ENCODE data around the gene ZDHHC14.

ZDHHC14 gene

DNA sequence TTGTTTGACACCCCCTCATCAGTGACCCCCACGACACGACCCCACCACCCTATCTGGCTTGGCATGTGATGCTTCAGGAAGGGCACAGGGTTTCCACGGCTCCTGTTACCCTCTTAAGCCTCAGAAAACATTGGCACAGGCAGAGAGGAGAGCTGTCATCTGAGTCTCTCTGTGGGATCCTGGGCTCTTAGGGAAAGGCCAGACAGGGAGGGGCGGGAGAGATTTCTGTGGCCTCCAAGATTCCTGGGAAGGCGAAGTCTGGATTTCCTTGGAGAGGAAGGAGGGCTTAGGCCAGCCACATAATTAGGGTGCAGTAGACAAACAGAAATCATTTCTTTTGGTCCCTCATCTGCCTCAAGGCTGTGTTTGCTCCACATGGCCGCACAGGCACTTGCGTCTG, 250.4 kb downstream of the ZDHHC14 start:
- H3K4me3 ChIP-seq (replicated peaks; ENCODE audit: insufficient read depth, low read length): no peak overlapping the region
- no peak overlapping the region for H3K27ac ChIP-seq (replicated peaks)
- no peaks in the 10 kb centered on the region for H3K27me3 ChIP-seq (ENCODE audit: insufficient read depth, poor library complexity, severe bottlenecking)
- DNase-seq (ENCODE audit: low read depth in 1 of 2, low spot score in 1 of 2): no peak
- TF ChIP-seq POLR2AphosphoS5 (IDR thresholded peaks at IDR 0.05; ENCODE audit: low read depth) (no peak), GABPA (IDR thresholded peaks at IDR 0.05; ENCODE audit: low read depth) (no peak), SPI1 (IDR thresholded peaks at IDR 0.05; ENCODE audit: borderline replicate concordance, low read depth) (no peak)
- TF ChIP-seq, protein P1, sequence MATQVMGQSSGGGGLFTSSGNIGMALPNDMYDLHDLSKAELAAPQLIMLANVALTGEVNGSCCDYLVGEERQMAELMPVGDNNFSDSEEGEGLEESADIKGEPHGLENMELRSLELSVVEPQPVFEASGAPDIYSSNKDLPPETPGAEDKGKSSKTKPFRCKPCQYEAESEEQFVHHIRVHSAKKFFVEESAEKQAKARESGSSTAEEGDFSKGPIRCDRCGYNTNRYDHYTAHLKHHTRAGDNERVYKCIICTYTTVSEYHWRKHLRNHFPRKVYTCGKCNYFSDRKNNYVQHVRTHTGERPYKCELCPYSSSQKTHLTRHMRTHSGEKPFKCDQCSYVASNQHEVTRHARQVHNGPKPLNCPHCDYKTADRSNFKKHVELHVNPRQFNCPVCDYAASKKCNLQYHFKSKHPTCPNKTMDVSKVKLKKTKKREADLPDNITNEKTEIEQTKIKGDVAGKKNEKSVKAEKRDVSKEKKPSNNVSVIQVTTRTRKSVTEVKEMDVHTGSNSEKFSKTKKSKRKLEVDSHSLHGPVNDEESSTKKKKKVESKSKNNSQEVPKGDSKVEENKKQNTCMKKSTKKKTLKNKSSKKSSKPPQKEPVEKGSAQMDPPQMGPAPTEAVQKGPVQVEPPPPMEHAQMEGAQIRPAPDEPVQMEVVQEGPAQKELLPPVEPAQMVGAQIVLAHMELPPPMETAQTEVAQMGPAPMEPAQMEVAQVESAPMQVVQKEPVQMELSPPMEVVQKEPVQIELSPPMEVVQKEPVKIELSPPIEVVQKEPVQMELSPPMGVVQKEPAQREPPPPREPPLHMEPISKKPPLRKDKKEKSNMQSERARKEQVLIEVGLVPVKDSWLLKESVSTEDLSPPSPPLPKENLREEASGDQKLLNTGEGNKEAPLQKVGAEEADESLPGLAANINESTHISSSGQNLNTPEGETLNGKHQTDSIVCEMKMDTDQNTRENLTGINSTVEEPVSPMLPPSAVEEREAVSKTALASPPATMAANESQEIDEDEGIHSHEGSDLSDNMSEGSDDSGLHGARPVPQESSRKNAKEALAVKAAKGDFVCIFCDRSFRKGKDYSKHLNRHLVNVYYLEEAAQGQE (IDR thresholded peaks at IDR 0.05; ENCODE audit: insufficient replicate concordance, low read depth): no peak
- TF ChIP-seq, protein P2, sequence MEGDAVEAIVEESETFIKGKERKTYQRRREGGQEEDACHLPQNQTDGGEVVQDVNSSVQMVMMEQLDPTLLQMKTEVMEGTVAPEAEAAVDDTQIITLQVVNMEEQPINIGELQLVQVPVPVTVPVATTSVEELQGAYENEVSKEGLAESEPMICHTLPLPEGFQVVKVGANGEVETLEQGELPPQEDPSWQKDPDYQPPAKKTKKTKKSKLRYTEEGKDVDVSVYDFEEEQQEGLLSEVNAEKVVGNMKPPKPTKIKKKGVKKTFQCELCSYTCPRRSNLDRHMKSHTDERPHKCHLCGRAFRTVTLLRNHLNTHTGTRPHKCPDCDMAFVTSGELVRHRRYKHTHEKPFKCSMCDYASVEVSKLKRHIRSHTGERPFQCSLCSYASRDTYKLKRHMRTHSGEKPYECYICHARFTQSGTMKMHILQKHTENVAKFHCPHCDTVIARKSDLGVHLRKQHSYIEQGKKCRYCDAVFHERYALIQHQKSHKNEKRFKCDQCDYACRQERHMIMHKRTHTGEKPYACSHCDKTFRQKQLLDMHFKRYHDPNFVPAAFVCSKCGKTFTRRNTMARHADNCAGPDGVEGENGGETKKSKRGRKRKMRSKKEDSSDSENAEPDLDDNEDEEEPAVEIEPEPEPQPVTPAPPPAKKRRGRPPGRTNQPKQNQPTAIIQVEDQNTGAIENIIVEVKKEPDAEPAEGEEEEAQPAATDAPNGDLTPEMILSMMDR (IDR thresholded peaks at IDR 0.05; ENCODE audit: insufficient read depth, low read length): no peak

- H3K27me3 ChIP-seq (ENCODE audit: insufficient read depth, poor library complexity, severe bottlenecking): no peaks in the 10 kb centered on the region
- H3K4me3 ChIP-seq (replicated peaks; ENCODE audit: insufficient read depth, low read length): no peak overlapping the region
- no peak overlapping the region for H3K27ac ChIP-seq (replicated peaks)
- TF ChIP-seq SPI1 (IDR thresholded peaks at IDR 0.05; ENCODE audit: borderline replicate concordance, low read depth) (no peak), POLR2AphosphoS5 (IDR thresholded peaks at IDR 0.05; ENCODE audit: low read depth) (no peak), GABPA (IDR thresholded peaks at IDR 0.05; ENCODE audit: low read depth) (no peak)
- TF ChIP-seq, protein P2 (IDR thresholded peaks at IDR 0.05; ENCODE audit: insufficient read depth, low read length): no peak
- TF ChIP-seq, protein P1 (IDR thresholded peaks at IDR 0.05; ENCODE audit: insufficient replicate concordance, low read depth): no peak
- no peak for DNase-seq (ENCODE audit: low read depth in 1 of 2, low spot score in 1 of 2)
Measured at GRCh38 chr6:157631838-157632614, 251.0 kb downstream of the ZDHHC14 start.

DNA sequence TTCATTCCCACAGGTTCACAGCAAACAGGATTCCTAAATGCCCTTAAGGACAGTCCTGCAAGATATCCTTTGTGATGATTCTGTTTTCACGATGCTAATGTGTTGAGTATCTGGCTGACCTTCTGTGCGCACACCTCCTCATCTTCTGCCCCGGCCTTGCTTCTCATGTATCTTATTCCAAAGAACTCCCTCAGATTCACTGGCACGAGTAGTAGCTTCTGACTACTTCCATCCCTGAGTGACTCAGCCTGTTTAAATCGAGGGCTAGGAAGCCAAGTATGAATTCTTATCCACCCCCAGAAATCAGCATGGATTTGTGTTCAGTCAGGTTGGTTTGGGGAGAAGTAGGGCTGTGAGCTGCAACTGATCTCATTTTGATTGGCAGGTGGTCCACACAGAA, 251.8 kb downstream of the ZDHHC14 start:
- H3K4me3 ChIP-seq (replicated peaks; ENCODE audit: insufficient read depth, low read length): no peak overlapping the region
- DNase-seq (ENCODE audit: low read depth in 1 of 2, low spot score in 1 of 2): no peak
- no peaks in the 10 kb centered on the region for H3K27me3 ChIP-seq (ENCODE audit: insufficient read depth, poor library complexity, severe bottlenecking)
- H3K27ac ChIP-seq (replicated peaks): no peak overlapping the region
- no peak for TF ChIP-seq POLR2AphosphoS5 (IDR thresholded peaks at IDR 0.05; ENCODE audit: low read depth)
- TF ChIP-seq, protein P1 (IDR thresholded peaks at IDR 0.05; ENCODE audit: insufficient replicate concordance, low read depth): no peak
- no peak for TF ChIP-seq GABPA (IDR thresholded peaks at IDR 0.05; ENCODE audit: low read depth)
- TF ChIP-seq SPI1 (IDR thresholded peaks at IDR 0.05; ENCODE audit: borderline replicate concordance, low read depth): no peak
- TF ChIP-seq, protein P2 (IDR thresholded peaks at IDR 0.05; ENCODE audit: insufficient read depth, low read length): no peak
